ENCODE results near the gene OR2L5.

Gene OR2L5

GRCh38 chr1:248013229-248013710 is at the start of gene OR2L5:
Gene OR2L5 (plus strand): TSS chr1:248013660. CDS start chr1:248021948, 8,288 bp downstream.
- no peak for DNase-seq

GRCh38 chr1:247964933-247965332 is 48.5 kb upstream of the OR2L5 start, which contains the start of gene OR2AK2:
Gene OR2AK2 (plus strand): TSS chr1:247965233. CDS start chr1:247965377, 144 bp downstream.
- DNase-seq, result no peak

GRCh38 chr1:247966532-247967204 is 46.8 kb upstream of the OR2L5 start:
- no peak for DNase-seq

- DNase-seq, result no peak
Observed at GRCh38 chr1:247992986-247993385, 20.5 kb upstream of the OR2L5 start.

GRCh38 chr1:247998811-247999210 is 14.6 kb upstream of the OR2L5 start:
- no peak for DNase-seq

GRCh38 chr1:248000169-248000568 is 13.3 kb upstream of the OR2L5 start:
- DNase-seq, result no peak

- DNase-seq, result no peak
Observed at GRCh38 chr1:248007778-248008177, 5.7 kb upstream of the OR2L5 start.

- no peak for DNase-seq
Observed at GRCh38 chr1:248009681-248010080, 3.8 kb upstream of the OR2L5 start.

GRCh38 chr1:248015803-248016202 is 2.3 kb downstream of the OR2L5 start:
- no peak for DNase-seq

- no peak for DNase-seq
Observed at GRCh38 chr1:248029770-248030169, 16.3 kb downstream of the OR2L5 start, which contains the start of gene OR2L2. Gene OR2L2 (plus strand): TSS chr1:248030070. CDS start chr1:248038268, 8,198 bp downstream.

GRCh38 chr1:248045209-248045608 is 31.7 kb downstream of the OR2L5 start:
- DNase-seq, result no peak

GRCh38 chr1:248046536-248046935 is 33.1 kb downstream of the OR2L5 start, which contains the start of gene OR2L3:
Gene OR2L3 (plus strand): TSS chr1:248046836. CDS start chr1:248060682, 13,846 bp downstream.
- no peak for DNase-seq

GRCh38 chr1:248047008-248047407 is 33.5 kb downstream of the OR2L5 start:
- DNase-seq, result no peak

GRCh38 chr1:248054671-248055070 is 41.2 kb downstream of the OR2L5 start:
- no peak for DNase-seq

- no peak for DNase-seq
Observed at GRCh38 chr1:248055261-248055660, 41.8 kb downstream of the OR2L5 start.

- DNase-seq, result no peak
Observed at GRCh38 chr1:248065071-248065470, 51.6 kb downstream of the OR2L5 start.

GRCh38 chr1:248065604-248066003 is 52.1 kb downstream of the OR2L5 start:
- DNase-seq, result no peak
